Esophagus squamous epithelium (tissue), 4 donors: ENCODE data around the gene ERCC2.

ENCODE experiments used
- CTCF ChIP-seq, 6 experiments: fragments of 450-650 bp in 4 of 6; fragments of 200-600 bp in 2 of 6; sonication (generic) in 2 of 6; IDR thresholded peaks; one replicate each; pipeline ENCODE4 v1.5.1; 2016 to 2019; ENCODE audit warnings: antibody characterized with exemption in 6 of 6, mild to moderate bottlenecking in 4 of 6, moderate library complexity in 4 of 6
- POLR2A ChIP-seq, 4 donors: fragments of 450-650 bp; IDR thresholded peaks; one replicate each; pipeline ENCODE4 v1.6.1; 2017; ENCODE audit warnings: antibody characterized with exemption in 4 of 4, mild to moderate bottlenecking in 4 of 4, moderate library complexity in 3 of 4

GRCh38 chr19:45315304-45315703 is 55.1 kb downstream of the ERCC2 start:
- no peak for TF ChIP-seq CTCF (IDR thresholded peaks at IDR 0.05)
- no peak for TF ChIP-seq POLR2A (IDR thresholded peaks at IDR 0.05)
